Panc1 (cell line): Measurements from ENCODE around the gene CHAF1A.

Source experiments
- POLR2AphosphoS5 ChIP-seq: IDR thresholded peaks from 2 replicates; pipeline ENCODE4 v1.6.1; 2012; ENCODE audit warnings: mild to moderate bottlenecking, low read depth, low read length, moderate library complexity
- REST ChIP-seq, 2 experiments: IDR thresholded peaks; 2 replicates each; pipeline ENCODE4 v1.6.1; 2011 to 2012; ENCODE audit warnings: low read depth in 2 of 2, control low read depth in 1 of 2, low read length in 1 of 2, mild to moderate bottlenecking in 1 of 2, moderate library complexity in 1 of 2; ENCODE audit not compliant: insufficient read depth in 1 of 2
- TF ChIP-seq, protein P1 (sequence below): fragments of 450-650 bp; IDR thresholded peaks from 2 replicates; pipeline ENCODE4 v1.5.1; 2017; ENCODE audit warnings: mild to moderate bottlenecking

DNA sequence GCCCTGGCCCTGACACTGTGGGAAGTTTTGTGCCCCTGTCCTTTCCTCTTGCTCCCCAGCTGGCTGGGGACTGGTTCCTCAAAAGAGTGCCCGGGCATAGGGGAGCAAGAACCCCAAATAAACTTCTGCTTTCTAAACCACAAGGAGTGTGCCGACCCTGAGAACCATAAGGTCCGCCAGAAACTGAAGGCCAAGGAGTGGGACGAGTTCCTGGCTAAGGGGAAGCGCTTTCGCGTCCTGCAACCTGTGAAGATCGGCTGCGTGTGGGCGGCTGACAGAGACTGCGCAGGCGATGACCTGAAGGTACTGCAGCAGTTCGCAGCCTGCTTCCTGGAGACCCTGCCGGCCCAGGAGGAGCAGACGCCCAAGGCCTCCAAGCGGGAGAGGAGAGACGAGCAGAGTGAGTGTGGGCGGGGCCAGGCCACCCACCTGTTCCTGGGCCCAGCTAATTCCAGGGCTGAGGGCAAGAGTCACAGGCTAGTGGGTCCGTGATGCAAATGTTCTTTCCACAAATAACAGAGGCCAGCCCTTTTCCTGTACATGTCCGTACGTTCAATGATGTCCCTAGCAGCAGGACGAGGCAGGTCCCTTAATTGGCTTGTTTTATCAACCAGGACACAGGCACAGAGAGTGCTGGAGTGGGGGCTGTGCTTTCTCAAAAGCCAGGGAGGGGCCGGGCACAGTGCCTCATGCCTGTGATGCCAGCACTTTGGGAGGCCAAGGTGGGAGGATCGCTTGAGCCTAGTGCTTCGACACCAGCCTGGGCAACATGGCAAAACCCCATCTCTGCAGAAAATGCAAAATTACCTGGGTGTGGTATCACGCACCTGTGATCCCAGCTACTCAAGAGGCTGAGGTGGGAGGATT is 29.6 kb downstream of the CHAF1A start:
- no peak for TF ChIP-seq REST (IDR thresholded peaks at IDR 0.05; ENCODE audit: insufficient read depth in 1 of 2, low read depth in 2 of 2, low read length in 1 of 2)
- TF ChIP-seq, protein P1, sequence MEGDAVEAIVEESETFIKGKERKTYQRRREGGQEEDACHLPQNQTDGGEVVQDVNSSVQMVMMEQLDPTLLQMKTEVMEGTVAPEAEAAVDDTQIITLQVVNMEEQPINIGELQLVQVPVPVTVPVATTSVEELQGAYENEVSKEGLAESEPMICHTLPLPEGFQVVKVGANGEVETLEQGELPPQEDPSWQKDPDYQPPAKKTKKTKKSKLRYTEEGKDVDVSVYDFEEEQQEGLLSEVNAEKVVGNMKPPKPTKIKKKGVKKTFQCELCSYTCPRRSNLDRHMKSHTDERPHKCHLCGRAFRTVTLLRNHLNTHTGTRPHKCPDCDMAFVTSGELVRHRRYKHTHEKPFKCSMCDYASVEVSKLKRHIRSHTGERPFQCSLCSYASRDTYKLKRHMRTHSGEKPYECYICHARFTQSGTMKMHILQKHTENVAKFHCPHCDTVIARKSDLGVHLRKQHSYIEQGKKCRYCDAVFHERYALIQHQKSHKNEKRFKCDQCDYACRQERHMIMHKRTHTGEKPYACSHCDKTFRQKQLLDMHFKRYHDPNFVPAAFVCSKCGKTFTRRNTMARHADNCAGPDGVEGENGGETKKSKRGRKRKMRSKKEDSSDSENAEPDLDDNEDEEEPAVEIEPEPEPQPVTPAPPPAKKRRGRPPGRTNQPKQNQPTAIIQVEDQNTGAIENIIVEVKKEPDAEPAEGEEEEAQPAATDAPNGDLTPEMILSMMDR: no peak
- TF ChIP-seq POLR2AphosphoS5: no peak
